ENCODE measurements around the gene NTPCR. TPM values are rescaled to one million over a fixed set of nuclear protein-coding genes. Genes with fewer than 3 reads are reported as not detected.

The NTPCR gene
- total RNA-seq, 1 donor from 2014 or later = 53.2 TPM

DNA sequence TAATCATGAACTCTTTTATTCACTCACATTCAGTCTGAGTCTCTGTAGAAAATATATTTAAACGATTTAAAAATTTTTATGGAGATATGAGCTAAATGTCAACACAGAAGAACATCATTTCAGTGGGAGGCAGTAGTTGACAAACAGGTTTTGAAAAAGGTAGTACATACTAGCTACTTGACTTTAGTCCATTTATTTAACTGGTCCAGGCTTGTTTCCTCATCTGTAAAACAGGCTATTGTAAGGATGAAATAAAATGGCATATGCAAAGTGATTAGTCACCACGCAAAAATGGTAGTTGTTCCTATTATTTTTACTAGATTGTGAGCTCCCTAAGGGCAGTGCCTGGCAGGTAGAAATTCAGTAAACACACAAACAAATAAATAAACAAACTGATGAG, 75.2 kb downstream of the NTPCR start:
- intact Hi-C loops (cut with DNase I) = loop anchor here (2.0 kb wide), 1 partner anchor 389 kb away; no protein-coding TSS in a partner anchor
- no peak for DNase-seq (ENCODE audit: missing footprints)
- no peak for ATAC-seq

DNA sequence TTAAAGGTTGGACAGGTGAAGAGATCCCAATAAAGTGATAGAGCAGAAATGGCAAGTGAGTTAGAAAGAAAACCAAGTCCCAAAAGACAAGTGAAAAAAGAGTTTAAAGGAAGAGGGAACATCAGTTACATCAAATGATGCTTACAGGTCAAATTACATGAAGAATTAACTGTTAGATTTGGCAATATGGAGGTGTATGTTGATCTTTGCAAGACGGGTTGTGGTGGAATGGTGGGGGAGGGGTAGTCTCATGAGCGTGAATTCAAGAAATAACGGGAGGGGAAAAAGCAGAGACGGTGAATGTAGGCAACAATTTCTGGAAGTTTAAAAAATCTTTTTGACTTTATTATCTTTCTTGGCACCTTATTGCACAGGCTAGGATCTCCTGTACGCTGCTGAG, 76.6 kb downstream of the NTPCR start:
- no peak for ATAC-seq
- intact Hi-C loops (cut with DNase I) = no loop called here

DNA sequence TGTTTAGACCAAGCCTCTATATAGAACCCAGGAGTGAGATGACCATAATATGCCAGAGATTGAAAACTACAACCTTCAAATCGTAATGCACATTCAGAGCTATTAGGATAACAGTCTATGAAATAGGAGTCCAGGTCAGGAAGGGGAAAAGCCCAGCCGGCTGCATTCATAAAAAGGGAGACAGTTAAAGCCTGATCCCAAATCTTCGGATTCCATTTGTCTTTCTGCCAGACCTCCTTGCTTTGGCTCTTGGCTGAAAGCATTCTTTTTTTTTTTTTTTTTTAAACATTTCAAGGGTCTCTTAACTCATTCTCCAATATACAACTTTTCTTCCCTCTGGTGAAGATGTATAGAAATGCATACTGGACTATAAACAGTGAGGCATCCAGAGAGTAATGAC, 81.1 kb downstream of the NTPCR start:
- no peak for DNase-seq (ENCODE audit: missing footprints)
- intact Hi-C loops (cut with DNase I) = no loop called here
- ATAC-seq = no peak

More for the DNA sequence above, 76.6 kb downstream of the NTPCR start:
- DNase-seq (ENCODE audit: missing footprints) = no peak

DNA sequence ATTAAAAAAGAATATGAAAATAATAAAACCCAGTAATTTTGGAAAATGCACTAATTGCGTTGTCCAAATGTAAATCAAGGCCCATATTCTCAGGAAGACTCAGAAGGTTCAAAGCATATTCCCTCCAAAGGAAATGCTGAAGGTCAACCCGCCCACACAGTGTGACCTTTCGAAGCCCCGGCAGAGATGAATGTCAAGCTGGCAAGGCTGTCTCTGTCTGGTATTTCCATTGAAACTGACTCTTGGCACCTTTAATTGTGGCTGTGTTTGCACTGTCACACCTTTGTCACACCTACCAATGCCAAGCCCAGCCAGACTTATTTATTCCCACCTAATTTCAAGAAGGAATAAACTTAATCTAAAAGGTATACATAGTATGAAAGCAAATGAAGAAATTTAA, 82.5 kb downstream of the NTPCR start:
- intact Hi-C loops (cut with DNase I) = no loop called here
- no peak for DNase-seq (ENCODE audit: missing footprints)
- ATAC-seq = no peak

DNA sequence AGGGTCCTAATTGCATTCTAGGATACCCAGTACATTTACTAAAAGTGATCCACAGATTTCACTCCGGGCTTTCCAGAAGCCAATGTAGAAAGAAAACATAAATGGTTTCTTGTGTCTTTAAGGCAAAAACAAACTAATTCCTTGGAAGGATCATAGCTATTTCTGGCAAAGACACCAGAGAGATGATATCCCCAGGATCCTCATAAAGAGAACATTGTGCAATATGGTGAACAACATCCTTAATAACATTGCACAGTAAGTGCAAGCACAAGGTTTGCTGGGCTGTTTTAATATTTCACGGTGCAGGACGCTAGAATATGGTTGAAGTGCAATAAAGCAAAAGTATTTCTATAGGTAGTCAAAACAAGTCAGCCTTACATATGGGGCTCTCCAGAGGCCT, 83.0 kb downstream of the NTPCR start:
- no peak for ATAC-seq
- intact Hi-C loops (cut with DNase I) = no loop called here
- no peak for DNase-seq (ENCODE audit: missing footprints)

Other genes starting within 250 kb of the NTPCR start
- 3.3 TPM for gene MAP10, start 145.2 kb upstream of the NTPCR start, total RNA-seq